CD1c-positive myeloid dendritic cell (primary cell): ENCODE data around the gene TMEM273.
A peak's percentile ranks its signal among the peaks of the same experiment; 100 is the strongest.

ENCODE experiments used
- DNase-seq: peaks from one replicate; pipeline ENCODE4 v3.0.0-alpha.2; 2016; ENCODE audit errors: extremely low spot score

The TMEM273 gene

DNA sequence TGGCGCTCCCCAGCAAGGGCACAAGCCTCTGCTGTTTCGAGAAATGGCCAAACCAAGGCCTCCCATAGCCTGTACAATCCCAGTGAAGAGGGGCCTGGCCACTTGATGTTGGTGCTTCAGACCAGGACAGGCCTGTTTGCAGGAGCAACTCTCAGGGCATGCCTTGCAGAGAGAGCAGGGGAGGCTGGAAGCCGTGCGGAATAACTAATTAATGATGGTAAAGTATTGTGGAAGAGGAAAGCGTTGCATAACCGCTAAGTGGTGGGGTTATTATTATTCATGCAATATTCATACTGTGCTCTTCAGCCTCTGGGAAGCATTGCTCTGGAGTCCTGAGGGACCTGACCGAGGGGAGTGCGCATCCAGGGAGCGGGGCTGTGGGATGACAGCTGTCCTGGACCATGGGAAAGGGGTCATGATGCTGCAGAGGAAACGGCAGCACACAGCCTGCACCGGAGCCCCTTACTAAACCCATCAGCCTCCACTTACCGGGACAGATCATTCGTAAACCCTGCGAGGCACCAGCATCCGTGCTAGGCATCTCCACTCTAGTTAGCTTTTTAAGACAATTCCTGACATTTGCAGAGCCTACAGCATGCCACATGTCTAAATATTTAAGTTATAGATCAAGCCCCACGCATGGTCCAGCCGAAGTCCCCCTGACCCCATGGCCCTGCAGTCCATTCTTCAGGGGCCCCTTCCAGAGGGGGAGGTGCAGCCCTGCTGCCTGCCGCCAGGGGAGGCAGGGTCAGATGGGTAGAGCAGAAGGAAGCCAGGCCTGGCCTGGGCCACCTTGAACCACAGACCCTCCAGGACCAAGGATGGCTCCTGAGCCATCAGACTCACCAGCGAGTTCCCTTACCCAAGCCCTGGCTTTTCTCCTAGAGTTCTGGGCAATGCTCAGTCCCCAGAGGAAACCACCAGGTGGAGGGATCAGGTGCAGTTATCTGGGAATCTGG lies 11.6 kb downstream of the TMEM273 start:
- no peak for DNase-seq

DNA sequence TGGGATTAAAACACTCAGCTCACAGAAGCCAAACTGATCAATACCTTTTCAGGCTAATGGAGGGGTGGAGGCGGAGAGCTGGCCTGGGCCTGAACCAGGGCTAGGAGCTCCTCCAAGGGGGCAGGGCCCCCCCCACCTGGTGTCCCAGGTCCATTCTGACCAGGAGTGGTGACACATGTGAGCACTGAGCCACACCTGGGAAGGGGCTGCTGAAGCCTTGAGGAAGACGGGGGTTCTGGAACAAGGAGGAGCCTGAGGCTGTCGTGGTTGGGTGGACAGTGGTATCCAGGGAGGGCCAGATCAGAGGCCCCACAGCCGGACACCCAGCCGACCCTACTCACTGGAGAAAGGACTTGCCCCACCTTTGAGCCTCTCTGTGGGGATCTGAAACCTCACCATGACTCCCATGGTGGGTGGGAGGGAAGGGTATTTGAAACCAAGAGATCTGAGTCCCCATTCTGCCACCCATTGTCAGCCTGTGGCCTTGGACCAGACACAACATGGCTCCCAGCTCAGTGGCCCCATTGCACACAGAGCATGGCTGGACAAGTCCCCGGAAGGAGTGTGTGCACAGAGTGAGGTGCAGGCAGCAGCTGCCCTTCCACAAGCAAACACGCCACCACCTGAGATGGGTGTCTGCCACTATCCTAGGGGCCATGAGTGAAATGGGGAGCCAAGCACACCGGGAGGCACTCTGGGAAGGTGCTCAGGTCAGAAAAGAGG lies 12.4 kb downstream of the TMEM273 start:
- DNase-seq = peak; percentile 53

DNA sequence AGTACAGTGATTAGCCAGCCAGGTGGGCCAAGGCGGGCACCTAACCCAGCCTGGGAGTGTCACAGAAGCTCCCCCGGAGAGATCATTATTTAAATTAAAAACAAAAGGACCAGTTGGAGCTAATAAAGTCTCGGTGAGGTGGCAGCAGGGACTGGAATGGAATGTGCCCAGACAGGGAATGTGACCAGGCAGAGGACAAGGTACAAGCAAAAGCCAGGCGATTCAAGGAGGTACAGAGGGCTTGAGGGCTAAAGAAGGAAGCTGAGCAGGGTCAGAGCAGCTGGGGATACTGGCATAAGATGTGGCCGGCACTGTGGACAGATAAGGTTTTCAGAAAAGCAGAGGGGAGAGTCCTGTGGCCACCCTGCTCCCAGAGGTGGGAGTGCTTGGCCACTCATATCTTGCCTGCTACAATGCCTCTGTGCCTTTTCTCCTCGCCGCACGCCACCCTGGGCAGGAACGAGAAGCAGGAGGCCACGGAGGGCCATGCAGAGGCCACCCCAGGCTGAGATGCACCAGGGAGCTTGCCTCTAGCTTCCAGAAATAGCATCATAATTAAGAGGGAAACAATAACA lies 13.2 kb downstream of the TMEM273 start:
- DNase-seq = no peak

DNA sequence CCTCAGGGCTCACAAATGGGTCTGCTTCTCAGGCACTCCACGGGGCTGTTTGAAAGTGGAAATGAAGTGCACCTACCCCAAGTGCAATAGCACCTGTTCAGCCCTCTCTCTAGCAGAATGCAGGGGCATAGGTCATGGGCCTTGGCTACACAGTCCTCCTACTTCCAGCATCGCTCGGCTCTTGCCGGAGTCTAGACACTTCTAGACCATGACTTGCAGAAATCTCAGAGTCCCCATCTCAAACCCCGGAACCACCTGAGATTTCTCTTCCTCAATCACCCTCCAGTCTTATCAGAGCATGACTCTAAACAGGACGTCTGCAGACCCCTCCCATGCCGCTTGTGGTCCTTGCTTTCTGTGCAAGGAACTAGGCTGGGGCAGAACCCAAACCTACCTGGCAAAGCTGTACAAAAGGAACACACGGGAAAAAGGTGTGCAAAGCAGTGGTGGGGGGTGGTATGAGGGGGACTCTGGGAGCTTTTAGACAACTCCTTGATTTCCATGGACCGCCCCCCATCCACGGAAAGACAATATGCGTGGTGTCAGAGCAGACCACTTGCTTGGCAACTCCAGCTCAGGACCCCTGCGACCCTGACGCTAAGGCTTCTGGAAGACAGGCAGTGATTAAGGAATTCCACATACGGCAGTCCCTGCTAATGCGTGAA lies 13.8 kb downstream of the TMEM273 start:
- DNase-seq = peak; percentile 20

DNA sequence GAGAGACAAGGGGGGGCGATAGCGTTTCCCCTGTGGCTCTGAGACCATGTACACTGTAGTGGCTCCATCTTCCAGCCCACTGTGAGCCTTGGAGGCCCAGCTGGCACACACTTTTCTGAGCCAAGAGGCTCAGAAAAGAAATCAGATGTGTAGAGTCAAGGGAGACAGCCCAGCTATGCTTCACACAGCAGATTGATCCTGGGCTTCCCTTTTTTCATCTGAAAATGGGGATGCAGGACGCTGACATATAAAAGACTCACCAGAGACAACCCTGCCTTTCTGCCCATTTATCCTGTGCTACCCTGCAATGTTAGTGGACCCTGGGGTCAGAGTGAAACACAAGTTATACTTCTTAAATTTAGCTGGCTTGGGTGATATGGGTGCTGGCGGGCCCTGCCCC lies 14.3 kb downstream of the TMEM273 start:
- peak; percentile 66 for DNase-seq

DNA sequence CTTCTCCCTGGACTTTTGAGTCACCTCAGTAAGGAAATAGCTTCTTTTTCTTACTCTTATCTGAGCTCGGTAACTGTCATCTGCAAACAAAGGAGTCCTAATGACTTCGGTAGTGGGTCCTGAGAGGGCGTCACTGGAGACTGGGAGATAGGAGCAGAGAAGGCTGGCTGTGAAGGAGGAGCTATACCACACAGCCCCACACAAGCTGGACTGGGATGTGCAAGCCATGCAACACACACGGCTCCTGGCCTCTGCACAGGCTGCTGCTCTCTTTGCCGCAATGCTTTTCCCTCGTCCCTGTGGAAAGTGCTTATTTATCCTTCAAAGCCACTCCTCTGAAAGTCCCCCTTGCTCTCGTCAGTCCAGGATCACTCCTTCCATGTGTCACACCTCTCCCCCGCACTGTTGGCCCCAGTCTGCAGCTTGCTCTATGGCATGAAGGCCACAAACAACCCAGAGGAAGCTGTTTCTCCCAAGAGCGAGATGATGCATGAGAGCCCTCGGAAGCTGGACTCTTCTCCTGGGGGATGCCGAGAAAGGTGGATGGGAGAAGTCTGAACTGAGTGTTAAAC lies 14.9 kb downstream of the TMEM273 start:
- no peak for DNase-seq

DNA sequence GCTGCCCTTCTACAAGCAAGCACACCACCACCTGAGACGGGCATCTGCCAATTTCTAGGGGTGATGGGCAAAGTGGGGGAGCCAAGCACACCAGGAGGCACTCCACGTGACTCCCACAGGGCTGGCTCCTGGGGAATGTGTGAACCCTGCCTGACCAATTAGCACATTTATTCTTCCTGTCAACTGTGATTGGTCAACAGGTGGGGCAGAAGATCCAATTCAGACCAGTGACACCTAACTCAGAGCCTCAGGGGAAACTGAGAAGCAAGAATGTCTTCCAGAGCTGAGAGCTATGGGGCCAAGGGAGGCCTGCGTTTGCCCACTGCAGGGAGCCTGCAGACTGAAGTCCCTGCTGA lies 15.4 kb downstream of the TMEM273 start:
- DNase-seq = no peak

DNA sequence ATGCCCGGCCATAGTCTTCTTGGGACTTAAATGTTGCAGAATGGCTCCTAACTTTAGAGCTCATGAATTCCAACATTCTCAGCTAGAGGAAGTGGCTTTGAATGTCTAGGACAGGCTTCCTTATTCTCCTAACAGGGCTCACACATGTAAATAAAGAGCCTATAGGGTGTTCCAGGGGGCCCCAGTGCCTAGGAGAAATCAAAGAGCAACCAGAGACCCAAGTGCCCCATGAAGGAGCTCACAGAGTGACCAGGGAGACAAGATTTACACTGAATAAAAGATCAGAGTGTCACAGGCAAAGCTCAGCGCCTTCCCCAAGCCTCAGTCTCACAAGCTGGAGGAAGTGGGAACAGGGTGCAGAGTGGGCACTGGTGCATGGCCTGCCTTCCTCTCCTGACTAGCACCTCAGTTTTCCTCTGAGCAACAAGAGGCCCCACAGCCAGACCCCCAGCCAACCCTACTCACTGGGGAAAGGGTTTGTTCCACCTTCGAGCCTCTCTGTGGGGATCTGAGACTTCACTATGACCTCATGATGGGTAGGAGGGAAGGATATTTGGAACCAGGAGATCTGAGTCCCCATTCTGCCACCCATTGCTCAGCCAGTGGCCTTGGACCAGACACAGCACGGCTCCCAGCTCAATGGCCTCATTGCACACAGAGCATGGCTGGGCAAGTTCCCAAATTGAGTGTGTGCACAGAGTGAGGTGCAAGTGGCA lies 16.0 kb downstream of the TMEM273 start:
- peak; percentile 56 for DNase-seq

DNA sequence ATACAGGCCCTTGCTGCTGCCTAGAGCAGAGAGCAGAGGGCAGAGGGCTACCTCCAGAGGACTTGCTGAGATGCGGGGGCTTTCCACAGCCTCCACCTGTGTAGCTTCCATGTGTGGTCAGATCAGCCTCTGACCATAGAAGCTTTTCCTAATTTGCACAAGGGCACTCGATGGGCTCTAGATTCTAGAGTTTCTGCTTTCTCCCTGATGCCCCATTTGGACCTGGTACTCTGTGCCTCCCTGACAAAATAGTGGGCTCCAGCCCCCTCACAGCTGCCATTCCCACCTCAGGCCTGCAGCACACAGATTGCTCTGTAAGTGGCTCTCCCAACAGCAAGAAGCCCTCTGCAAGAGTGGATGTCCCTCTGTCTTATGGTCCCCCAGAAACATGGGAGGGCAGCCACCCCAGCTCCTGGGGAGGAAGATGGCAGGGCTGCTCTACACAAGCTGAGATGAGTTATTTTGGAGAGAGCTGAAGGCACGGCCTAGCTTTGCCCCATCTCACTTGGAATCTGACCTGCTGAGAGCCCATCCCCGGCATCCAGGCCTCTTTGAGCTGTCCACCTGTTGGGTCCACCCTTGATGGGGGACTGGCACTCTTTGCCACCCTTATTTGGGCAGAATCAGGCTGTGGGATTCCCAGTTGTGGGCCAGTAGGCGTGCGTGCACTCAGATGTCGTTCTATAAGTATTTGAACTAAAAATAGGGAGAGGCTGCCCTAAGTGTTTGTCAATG lies 16.7 kb downstream of the TMEM273 start:
- DNase-seq = no peak

DNA sequence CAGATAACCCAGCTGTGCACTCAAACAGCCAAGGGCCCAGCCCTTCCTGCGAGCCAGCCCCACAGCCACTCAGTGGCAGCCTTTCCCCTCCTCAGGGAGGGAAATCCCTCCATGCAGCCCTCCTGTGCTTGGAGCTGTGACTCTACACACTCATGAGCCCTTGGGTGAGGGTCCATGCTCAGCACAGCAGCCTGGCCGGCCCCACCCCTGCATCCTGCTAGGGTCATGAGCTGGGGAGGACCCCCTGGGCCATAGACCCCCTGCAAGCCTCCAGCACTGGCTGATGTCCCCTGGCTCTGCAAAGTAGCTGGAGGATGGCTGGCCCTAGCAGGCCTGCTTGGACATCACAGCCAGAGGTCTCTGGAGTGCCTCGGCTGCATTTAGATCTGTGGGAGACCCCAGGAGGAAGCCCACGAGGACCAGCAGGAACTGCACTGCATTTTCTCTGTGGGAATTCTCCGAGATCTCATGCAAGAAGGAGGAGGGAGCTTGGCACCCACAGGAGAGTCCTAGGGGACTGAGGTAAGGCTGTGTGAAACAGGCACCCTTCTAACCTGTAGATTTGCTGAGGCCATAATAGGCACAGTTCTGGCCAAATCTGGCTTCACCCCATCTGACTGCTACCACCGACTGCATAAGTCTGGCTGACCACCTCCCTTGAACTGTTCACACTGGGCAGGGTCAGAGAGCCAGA lies 17.4 kb downstream of the TMEM273 start:
- DNase-seq = no peak

DNA sequence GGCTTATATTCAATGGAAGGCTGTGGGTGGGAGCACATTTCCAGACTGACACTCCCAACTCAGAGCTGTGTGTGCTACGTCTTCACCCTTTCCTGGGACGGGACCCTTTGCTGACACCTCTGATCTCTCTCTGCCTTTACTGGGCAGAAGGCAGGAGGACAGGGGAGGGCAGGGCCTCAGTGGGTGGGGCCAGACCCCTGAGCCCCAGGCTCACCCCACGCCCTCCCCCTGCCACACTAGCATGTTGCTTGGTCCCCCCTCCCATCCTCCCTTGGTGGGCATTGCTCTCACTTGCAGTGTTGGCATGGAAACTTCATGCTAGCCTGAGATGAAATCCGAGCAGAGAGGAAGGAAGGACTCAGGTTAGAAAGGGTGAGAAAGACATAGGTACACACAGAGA lies 18.4 kb downstream of the TMEM273 start:
- no peak for DNase-seq

DNA sequence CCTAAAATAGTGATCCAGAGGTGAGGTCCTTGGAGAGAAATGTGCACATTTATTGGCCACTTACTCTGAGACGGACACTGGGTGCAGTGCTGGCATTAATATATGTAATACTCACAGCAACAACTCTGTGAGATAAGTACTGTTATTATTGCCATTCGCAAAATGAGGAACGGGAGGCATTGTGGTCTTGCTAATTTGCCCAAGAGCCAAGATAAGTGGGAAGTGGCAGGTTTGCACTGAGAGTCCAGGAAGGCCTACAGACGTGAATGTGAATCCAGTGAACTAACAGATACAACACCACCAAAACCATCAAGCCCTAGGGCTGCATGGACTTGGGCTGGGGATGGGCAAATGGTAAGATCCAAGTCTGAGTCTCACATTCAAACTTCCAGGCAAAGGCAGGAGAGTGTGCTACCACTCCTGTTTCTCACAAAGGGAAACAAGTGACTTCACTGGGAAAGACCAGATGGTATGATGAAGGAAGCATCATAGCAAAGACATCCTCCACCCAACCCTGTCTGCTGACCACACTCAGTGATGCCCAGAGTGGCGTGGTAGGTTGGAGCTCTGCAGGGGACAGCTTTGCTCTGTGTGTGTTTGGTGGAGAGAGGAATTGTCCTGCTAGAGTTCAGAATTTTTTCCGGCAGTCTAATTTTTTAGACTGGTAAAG lies 19.2 kb downstream of the TMEM273 start:
- peak; percentile 84 for DNase-seq

DNA sequence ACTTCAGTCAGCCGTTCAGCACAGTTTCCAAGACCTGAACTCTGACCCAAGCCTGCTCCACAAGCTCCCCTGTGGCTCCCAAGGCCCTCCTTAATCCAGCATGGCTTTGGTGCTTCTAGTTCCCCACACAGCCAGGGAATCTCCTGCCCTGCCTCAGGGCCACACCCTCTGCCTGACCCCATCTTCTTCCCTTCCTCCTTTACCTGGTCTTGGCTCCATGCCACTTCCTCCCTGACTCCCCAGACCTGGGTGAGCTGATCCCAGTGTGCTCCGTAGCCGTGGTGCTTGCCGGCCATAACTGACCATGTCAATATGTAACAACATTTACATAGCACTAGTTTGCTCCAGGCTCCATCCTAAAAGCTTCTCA lies 20.0 kb downstream of the TMEM273 start:
- no peak for DNase-seq

DNA sequence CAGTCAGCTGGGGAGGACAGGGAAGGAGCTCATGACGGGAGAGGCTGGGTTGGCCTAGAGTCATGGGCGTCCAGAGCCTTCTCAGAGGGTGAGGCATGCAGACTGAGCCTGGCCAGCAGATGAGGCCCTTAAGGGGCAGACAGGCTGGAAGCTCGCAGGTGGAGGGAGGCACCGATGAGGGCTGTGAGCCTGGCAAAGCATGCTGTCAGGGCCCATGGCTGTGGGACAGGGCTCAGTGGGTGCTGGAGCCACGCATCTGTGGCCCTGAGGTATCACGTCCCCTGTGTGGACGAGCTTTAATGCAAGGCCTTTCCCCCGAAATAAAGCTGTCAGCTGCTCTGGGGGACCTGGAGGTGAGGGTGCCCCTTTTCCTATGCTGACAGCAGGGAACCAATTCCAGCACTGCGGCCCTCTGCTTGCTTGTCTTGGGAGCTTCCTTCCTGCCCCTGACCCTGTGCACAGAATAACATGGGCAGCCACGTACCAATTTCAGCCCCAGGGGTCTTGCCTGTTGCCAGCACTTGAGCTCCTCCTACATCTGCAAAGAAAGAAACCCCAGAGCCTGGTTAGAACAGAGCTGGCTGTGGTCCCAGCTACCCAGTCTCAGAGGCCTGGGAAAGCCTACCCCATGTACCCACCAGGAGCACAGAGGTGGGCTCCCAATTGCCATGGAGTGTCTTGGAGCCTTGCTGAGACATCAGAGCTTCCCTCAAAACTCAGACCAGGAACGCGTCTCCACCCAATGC lies 20.6 kb downstream of the TMEM273 start:
- no peak for DNase-seq

DNA sequence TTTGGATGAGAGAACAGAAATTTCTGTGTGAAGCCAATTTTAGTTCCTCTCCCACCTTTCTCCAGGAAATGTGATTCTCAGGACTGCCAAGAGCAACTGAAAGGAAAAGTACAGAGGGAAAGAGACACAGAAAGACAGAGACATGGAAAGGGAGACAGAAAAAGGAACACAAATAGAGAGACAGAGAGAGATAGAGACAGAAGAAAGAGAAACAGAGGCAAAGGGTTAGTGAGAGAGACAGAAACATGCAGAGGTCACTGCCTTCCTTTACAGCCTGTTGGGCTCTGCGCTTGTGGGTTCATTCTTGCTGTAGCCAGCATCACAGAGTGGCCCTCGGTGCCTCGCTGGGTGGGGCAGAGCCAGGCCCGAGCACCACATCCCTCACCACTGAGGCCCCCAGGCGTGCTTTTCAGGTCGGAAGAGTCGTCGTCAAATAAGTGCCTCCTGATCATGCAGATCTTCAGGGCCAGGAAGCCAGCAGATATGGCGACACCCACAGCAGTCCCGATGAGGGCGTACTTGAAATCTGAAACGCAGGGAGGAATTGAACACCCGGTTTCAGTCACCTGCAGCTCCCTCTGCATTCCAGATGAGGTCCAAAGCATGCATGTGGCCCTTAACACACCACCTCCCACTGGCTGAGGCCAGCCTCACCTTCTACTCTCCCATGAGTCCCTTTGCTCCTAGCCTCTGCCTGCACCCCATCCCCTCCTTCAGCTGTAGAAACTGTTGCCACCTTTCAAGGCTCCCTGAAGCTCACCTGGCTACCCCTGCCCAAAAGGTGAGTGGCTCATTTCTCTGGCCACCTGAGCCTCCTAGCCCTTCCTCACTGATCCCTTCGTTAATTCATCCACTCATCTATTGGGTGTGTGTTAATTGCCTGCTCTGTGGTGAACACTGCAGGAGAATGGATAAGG lies 21.4 kb downstream of the TMEM273 start:
- no peak for DNase-seq

DNA sequence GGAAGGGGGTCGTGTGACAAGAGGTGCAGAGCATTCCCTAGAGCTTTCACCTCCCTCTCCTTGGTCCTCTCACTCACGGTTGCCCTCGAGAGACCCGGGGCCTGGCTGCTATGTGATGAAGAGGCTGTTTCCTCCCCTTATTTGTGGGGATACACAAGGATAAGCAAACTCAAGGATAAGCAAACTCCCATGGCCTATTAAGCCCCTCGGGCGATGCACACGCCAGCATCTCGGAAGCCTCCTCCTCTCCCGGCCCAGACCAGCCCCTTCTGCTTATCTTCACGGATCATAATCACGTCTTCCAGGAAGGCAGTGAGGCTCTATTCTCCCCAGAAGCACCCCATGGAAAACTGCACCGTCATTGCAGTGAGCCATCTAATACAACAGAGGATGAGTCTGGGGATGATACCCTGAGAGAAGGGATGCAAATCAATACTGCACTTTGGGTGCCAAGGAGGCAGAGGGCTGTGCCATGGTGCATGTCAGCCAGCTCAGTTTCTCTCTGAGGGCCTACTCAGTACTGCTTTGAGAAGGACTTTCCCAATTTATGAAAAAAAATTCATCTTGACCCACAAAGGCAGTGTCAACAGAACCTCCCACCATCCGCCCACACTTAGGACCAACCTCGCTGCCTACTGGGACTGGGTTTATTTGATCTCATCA lies 22.2 kb downstream of the TMEM273 start:
- DNase-seq = peak; percentile 71

DNA sequence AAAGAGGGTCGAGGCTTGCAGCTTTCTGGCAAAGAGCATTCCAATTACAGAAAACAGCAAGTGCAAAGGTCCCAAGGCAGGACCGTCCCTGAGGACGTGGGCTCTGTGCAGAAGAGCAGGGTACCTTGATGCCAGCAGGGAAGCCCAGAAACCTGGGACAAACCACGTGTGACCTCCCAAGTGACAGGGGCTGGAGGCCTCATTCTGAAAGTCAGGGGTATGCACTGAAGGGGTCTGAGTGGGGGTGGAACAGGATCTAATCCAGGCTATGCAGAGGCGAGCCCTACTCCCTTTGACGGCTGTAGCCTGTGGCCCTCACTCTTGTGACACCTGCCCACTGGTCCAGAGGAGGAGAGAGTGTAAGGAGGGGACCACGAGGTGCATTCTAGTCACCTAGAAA lies 22.9 kb downstream of the TMEM273 start:
- no peak for DNase-seq
